Activated CD8-positive, alpha-beta memory T cell treated with anti-CD3 and anti-CD28 coated beads for 24 hours (primary cell): ENCODE data around the gene A1BG.
"Not testable (repeated sequence)": the region's sequence is repeated elsewhere in the genome, so short reads cannot be mapped to it uniquely, and the experiment has no call there.

Experiments used
- DNase-seq: peaks from one replicate; pipeline ENCODE4 v3.0.0-alpha.2; 2020

Gene A1BG

GRCh38 chr19:58334691-58335249, 18.5 kb downstream of the A1BG start:
- no peak for DNase-seq

GRCh38 chr19:58332697-58333096, 20.6 kb downstream of the A1BG start:
- no peak for DNase-seq

- no peak for DNase-seq
Observed at GRCh38 chr19:58330458-58330857, 22.8 kb downstream of the A1BG start.

GRCh38 chr19:58328999-58329398, 24.3 kb downstream of the A1BG start:
- DNase-seq: no peak

- peak; percentile 95 for DNase-seq
Observed at GRCh38 chr19:58326914-58327726, 26.2 kb downstream of the A1BG start, which contains the start of gene ZSCAN22. Gene ZSCAN22, plus strand, starts transcription at chr19:58326994. Its CDS starts 7,809 bp downstream, at chr19:58334803.

- DNase-seq: no peak
Observed at GRCh38 chr19:58326501-58326913, 26.8 kb downstream of the A1BG start.

- DNase-seq: no peak
Observed at GRCh38 chr19:58325311-58326022, 27.8 kb downstream of the A1BG start.

GRCh38 chr19:58319241-58319640, 34.1 kb downstream of the A1BG start:
- DNase-seq: no peak

GRCh38 chr19:58318297-58318696, 35.0 kb downstream of the A1BG start:
- no peak for DNase-seq

GRCh38 chr19:58317476-58318072, 35.7 kb downstream of the A1BG start:
- no peak for DNase-seq

GRCh38 chr19:58315580-58315979, 37.7 kb downstream of the A1BG start:
- no peak for DNase-seq

- no peak for DNase-seq
Observed at GRCh38 chr19:58311345-58311865, 41.9 kb downstream of the A1BG start.

- not testable (repeated sequence) for DNase-seq
Observed at GRCh38 chr19:58310685-58311084, 42.6 kb downstream of the A1BG start.

GRCh38 chr19:58307736-58308135, 45.6 kb downstream of the A1BG start:
- no peak for DNase-seq

- DNase-seq: no peak
Observed at GRCh38 chr19:58305932-58306323, 47.4 kb downstream of the A1BG start.

GRCh38 chr19:58305065-58305931, 48.0 kb downstream of the A1BG start, which contains the start of gene ERVK3-1:
Gene ERVK3-1, plus strand, starts transcription at chr19:58305377. Its CDS starts 6,792 bp downstream, at chr19:58312169.
- peak; percentile 93 for DNase-seq

- no peak for DNase-seq
Observed at GRCh38 chr19:58304748-58305064, 48.6 kb downstream of the A1BG start.

- DNase-seq: no peak
Observed at GRCh38 chr19:58304255-58304654, 49.0 kb downstream of the A1BG start.

GRCh38 chr19:58300620-58301019, 52.7 kb downstream of the A1BG start:
- DNase-seq: no peak

GRCh38 chr19:58296104-58296503, 57.2 kb downstream of the A1BG start:
- no peak for DNase-seq
